Measurements from ENCODE around the gene BGN. TPM values are rescaled to one million over a fixed set of nuclear protein-coding genes. Genes with fewer than 3 reads are reported as not detected.

The BGN gene
- total and polyA plus RNA-seq, 10 of the 15 experiments (the other 5 are each of a cell fraction or from before 2014, with no cell fraction given): 0.06 to 0.18 (median 0.12) TPM; not detected in 7

DNA sequence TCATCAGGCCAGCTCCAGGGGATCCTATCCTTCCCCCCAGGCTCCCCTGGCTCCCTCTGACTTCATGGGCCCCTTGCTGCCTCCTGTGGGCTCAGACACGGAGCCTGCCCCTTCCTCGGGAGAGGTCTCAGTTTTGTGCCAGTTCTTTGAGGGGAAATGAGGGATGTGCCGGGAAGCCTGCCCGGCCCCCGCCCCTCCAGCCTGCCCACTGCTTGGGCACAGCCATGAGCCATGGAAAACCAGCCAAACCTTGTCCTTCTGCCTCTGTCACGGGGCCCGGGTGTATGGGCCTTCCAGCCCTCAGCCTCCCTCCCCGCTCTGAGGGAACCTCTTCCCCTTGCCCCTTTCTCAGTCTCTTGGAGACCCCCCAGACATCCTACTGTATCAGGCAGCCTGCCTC lies 6.8 kb downstream of the BGN start:
- ChIA-PET CTCF (no interaction called here), RAD21 (ENCODE audit: unreplicated experiment) (no interaction called here), SMC1A (ENCODE audit: uncharacterized antibody, unreplicated experiment) (interaction anchor here (1.1 kb wide), 1 partner anchor 11 kb away, joined by 3 read pairs; no protein-coding TSS in a partner anchor), POLR2A (no interaction called here)
- Histone ChIP-seq H3K79me2 (ENCODE audit: control insufficient read depth, insufficient read depth, low read length) (no peaks in the 10 kb centered on the region), H3K9me3 (replicated peaks; ENCODE audit: control insufficient read depth, insufficient read depth, low read length) (no peaks in the 10 kb centered on the region; the same call in 2 of the 3 replicates), H3K27me3 (replicated peaks in 1 of 2; ENCODE audit: control insufficient read depth in 2 of 2, insufficient read depth in 2 of 2, low read length in 1 of 2) (no peaks in the 10 kb centered on the region), H4K20me1 (ENCODE audit: control insufficient read depth, insufficient read depth) (no peaks in the 10 kb centered on the region), H2AFZ (ENCODE audit: control insufficient read depth, low read depth, low read length) (no peak overlapping the region), H3K9ac (ENCODE audit: control insufficient read depth, insufficient read depth, low read length) (no peak overlapping the region), H3K4me2 (ENCODE audit: control insufficient read depth, insufficient read depth) (no peak overlapping the region), H3K4me1 (ENCODE audit: control insufficient read depth, insufficient read depth, low read length) (no peaks in the 10 kb centered on the region), H3K4me3 (no peak overlapping the region), H3K36me3 (ENCODE audit: control insufficient read depth in 2 of 2, insufficient read depth in 2 of 2, low read length in 1 of 2) (no peaks in the 10 kb centered on the region), H3K27ac (ENCODE audit: control insufficient read depth, insufficient read depth) (no peak overlapping the region)
- WGBS (ENCODE audit: insufficient coverage, insufficient replicate concordance, low lambda C conversion rate, missing lambda C conversion rate): 67% methylated on average over 5 of the region's 8 CpGs
- TF ChIP-seq MEF2B (IDR thresholded peaks at IDR 0.05; ENCODE audit: partially characterized antibody, poor library complexity, severe bottlenecking) (no peak), ATF3 (IDR thresholded peaks at IDR 0.05; ENCODE audit: borderline replicate concordance, extremely low read depth, low read depth, low read length) (no peak), EED (IDR thresholded peaks at IDR 0.05; ENCODE audit: low read depth) (no peak)
- BruUV-seq (replicated peaks): no TSS peak
- intact Hi-C loops (cut with micrococcal nuclease; ENCODE audit: unreplicated experiment): no loop called here
- in situ Hi-C loops (cut with MboI): loop anchor here (10.0 kb wide), 1 partner anchor 557 kb away; no protein-coding TSS in a partner anchor
- FAIRE-seq (no peak), DNase-seq (ENCODE audit: low read depth, low spot score) (no peak), ATAC-seq (no peak)

GRCh38 chrX:153502131-153502530 lies 7.4 kb downstream of the BGN start:
- H3K36me3 ChIP-seq (ENCODE audit: control insufficient read depth in 2 of 2, insufficient read depth in 2 of 2, low read length in 1 of 2): no peaks in the 10 kb centered on the region
- in situ Hi-C loops (cut with MboI) (loop anchor here (10.0 kb wide), 1 partner anchor 557 kb away; no protein-coding TSS in a partner anchor), intact Hi-C loops (cut with micrococcal nuclease; ENCODE audit: unreplicated experiment) (no loop called here)
- no TSS peak for BruUV-seq (replicated peaks)
- ChIA-PET RAD21 (ENCODE audit: unreplicated experiment) (no interaction called here), CTCF (no interaction called here), POLR2A (no interaction called here), SMC1A (ENCODE audit: uncharacterized antibody, unreplicated experiment) (interaction anchor here (1.1 kb wide), 1 partner anchor 12 kb away, joined by 3 read pairs; no protein-coding TSS in a partner anchor)
- no peak overlapping the region for H3K27ac ChIP-seq (ENCODE audit: control insufficient read depth, insufficient read depth)
- no peak overlapping the region for H2AFZ ChIP-seq (ENCODE audit: control insufficient read depth, low read depth, low read length)
- H3K27me3 ChIP-seq (replicated peaks in 1 of 2; ENCODE audit: control insufficient read depth in 2 of 2, insufficient read depth in 2 of 2, low read length in 1 of 2): no peaks in the 10 kb centered on the region
- no peak overlapping the region for H3K9ac ChIP-seq (ENCODE audit: control insufficient read depth, insufficient read depth, low read length)
- H3K4me2 ChIP-seq (ENCODE audit: control insufficient read depth, insufficient read depth): no peak overlapping the region
- no peaks in the 10 kb centered on the region; the same call in 2 of the 3 replicates for H3K9me3 ChIP-seq (replicated peaks; ENCODE audit: control insufficient read depth, insufficient read depth, low read length)
- DNase-seq (ENCODE audit: low read depth, low spot score) (no peak), FAIRE-seq (no peak), ATAC-seq (no peak)
- WGBS (ENCODE audit: insufficient coverage, insufficient replicate concordance, low lambda C conversion rate, missing lambda C conversion rate): 58% methylated on average over 8 of the region's 10 CpGs
- H3K4me3 ChIP-seq: no peak overlapping the region
- no peaks in the 10 kb centered on the region for H4K20me1 ChIP-seq (ENCODE audit: control insufficient read depth, insufficient read depth)
- H3K4me1 ChIP-seq (ENCODE audit: control insufficient read depth, insufficient read depth, low read length): no peaks in the 10 kb centered on the region
- H3K79me2 ChIP-seq (ENCODE audit: control insufficient read depth, insufficient read depth, low read length): no peaks in the 10 kb centered on the region
- TF ChIP-seq, protein P1, sequence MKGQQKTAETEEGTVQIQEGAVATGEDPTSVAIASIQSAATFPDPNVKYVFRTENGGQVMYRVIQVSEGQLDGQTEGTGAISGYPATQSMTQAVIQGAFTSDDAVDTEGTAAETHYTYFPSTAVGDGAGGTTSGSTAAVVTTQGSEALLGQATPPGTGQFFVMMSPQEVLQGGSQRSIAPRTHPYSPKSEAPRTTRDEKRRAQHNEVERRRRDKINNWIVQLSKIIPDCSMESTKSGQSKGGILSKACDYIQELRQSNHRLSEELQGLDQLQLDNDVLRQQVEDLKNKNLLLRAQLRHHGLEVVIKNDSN (IDR thresholded peaks at IDR 0.05; ENCODE audit: borderline replicate concordance, extremely low read length, insufficient read depth, low read depth, low read length): no peak
- no peak for TF ChIP-seq DPF2 (IDR thresholded peaks at IDR 0.05)
- TF ChIP-seq, protein P2, sequence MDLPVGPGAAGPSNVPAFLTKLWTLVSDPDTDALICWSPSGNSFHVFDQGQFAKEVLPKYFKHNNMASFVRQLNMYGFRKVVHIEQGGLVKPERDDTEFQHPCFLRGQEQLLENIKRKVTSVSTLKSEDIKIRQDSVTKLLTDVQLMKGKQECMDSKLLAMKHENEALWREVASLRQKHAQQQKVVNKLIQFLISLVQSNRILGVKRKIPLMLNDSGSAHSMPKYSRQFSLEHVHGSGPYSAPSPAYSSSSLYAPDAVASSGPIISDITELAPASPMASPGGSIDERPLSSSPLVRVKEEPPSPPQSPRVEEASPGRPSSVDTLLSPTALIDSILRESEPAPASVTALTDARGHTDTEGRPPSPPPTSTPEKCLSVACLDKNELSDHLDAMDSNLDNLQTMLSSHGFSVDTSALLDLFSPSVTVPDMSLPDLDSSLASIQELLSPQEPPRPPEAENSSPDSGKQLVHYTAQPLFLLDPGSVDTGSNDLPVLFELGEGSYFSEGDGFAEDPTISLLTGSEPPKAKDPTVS (IDR thresholded peaks at IDR 0.05; ENCODE audit: low read depth, low read length): no peak
- TF ChIP-seq KDM1A (IDR thresholded peaks at IDR 0.05; ENCODE audit: borderline replicate concordance): no peak
- no peak for TF ChIP-seq RCOR1 (conservative IDR thresholded peaks at IDR 0.05; ENCODE audit: low read depth, low read length)
- TF ChIP-seq EED (IDR thresholded peaks at IDR 0.05; ENCODE audit: low read depth): no peak
- no peak for TF ChIP-seq EP300 (IDR thresholded peaks at IDR 0.05; ENCODE audit: borderline replicate concordance in 1 of 2, control insufficient read depth in 1 of 2, low read depth in 2 of 2, low read length in 2 of 2)

Data from GM12878 (cell line).